Effector memory CD4-positive, alpha-beta T cell (primary cell): ENCODE results near the gene NRAS.
A peak's percentile ranks its signal among the peaks of the same experiment; 100 is the strongest.

Experiments
- DNase-seq, 3 donors: peaks; one replicate each; pipeline ENCODE4 v3.0.0-alpha.2; 2020
- H3K27ac ChIP-seq: 2 replicates; pipeline ENCODE4 v1.7.0; 2013; ENCODE audit warnings: mild to moderate bottlenecking, low read length, moderate library complexity; ENCODE audit not compliant: insufficient read depth, poor library complexity, severe bottlenecking
- H3K27me3 ChIP-seq: replicated peaks from 2 replicates; pipeline ENCODE4 v1.7.0; 2013; ENCODE audit warnings: mild to moderate bottlenecking, low read length; ENCODE audit not compliant: insufficient read depth, control insufficient read depth, poor library complexity, severe bottlenecking
- H3K36me3 ChIP-seq: 2 replicates; pipeline ENCODE4 v1.7.0; 2013; ENCODE audit warnings: mild to moderate bottlenecking, low read length, moderate library complexity; ENCODE audit not compliant: control insufficient read depth, insufficient read depth
- H3K4me1 ChIP-seq: 2 replicates; pipeline ENCODE4 v1.7.0; 2013; ENCODE audit warnings: low read length, mild to moderate bottlenecking; ENCODE audit not compliant: control insufficient read depth, insufficient read depth, poor library complexity, severe bottlenecking
- H3K4me3 ChIP-seq: 2 replicates; pipeline ENCODE4 v1.7.0; 2013; ENCODE audit warnings: low read length, low read depth, mild to moderate bottlenecking; ENCODE audit not compliant: insufficient read depth, poor library complexity, severe bottlenecking
- H3K9me3 ChIP-seq: 2 replicates; pipeline ENCODE4 v1.7.0; 2013; ENCODE audit warnings: mild to moderate bottlenecking, low read length, moderate library complexity; ENCODE audit not compliant: control insufficient read depth

Gene NRAS

GRCh38 chr1:114728553-114728952 lies 12.0 kb upstream of the NRAS start:
- no peak for DNase-seq
- H3K4me1 ChIP-seq, result no peaks in the 10 kb centered on the region
- no peaks in the 10 kb centered on the region for H3K9me3 ChIP-seq
- H3K36me3 ChIP-seq, result peaks cover 93% of the 10 kb centered on the region
- H3K4me3 ChIP-seq, result no peak overlapping the region
- H3K27ac ChIP-seq, result no peak overlapping the region
- H3K27me3 ChIP-seq, result no peaks in the 10 kb centered on the region

GRCh38 chr1:114725230-114725629 lies 8.7 kb upstream of the NRAS start:
- no peaks in the 10 kb centered on the region for H3K4me1 ChIP-seq
- no peak overlapping the region for H3K27ac ChIP-seq
- H3K4me3 ChIP-seq, result no peak overlapping the region
- no peak for DNase-seq
- no peaks in the 10 kb centered on the region for H3K27me3 ChIP-seq
- H3K36me3 ChIP-seq, result peaks cover 94% of the 10 kb centered on the region
- no peaks in the 10 kb centered on the region for H3K9me3 ChIP-seq

- Histone ChIP-seq H3K9me3 (no peaks in the 10 kb centered on the region), H3K36me3 (peaks cover 95% of the 10 kb centered on the region), H3K27me3 (no peaks in the 10 kb centered on the region), H3K4me1 (no peaks in the 10 kb centered on the region), H3K27ac (no peak overlapping the region), H3K4me3 (no peak overlapping the region)
- DNase-seq, result no peak
These were observed 7.3 kb upstream of the NRAS start for GRCh38 chr1:114723915-114724314.

DNA sequence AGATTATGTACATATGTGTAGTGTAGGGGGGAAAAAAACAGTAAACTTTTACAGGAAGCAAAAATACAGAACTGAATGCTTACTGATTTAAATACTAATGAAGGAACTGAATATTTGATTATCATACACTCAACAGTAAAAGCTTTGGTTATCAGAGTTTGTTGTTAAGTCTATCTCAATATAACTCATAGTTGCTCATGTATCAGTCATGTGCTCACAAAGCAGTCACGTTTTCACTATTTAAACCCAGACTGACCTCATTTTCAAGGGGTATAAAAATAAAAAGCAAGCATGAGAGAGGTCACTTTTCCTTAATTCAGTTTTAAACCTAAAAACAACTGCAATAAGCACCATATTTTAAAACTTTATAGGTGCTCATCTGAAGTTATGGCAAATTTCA lies 6.9 kb upstream of the NRAS start:
- Histone ChIP-seq H3K9me3 (no peaks in the 10 kb centered on the region), H3K27me3 (no peaks in the 10 kb centered on the region), H3K4me1 (no peaks in the 10 kb centered on the region), H3K36me3 (peaks cover 95% of the 10 kb centered on the region), H3K27ac (no peak overlapping the region), H3K4me3 (no peak overlapping the region)
- DNase-seq, result no peak

- H3K36me3 ChIP-seq, result peaks cover 77% of the 10 kb centered on the region
- H3K27ac ChIP-seq, result no peak overlapping the region
- H3K4me3 ChIP-seq, result no peak overlapping the region
- no peaks in the 10 kb centered on the region for H3K9me3 ChIP-seq
- peaks cover 10% of the 10 kb centered on the region for H3K4me1 ChIP-seq
- H3K27me3 ChIP-seq, result no peaks in the 10 kb centered on the region
- DNase-seq, result no peak
These were observed 3.9 kb upstream of the NRAS start for GRCh38 chr1:114720492-114720891.

GRCh38 chr1:114719424-114719787 lies 2.8 kb upstream of the NRAS start:
- no peak for DNase-seq
- Histone ChIP-seq H3K27ac (no peak overlapping the region), H3K27me3 (no peaks in the 10 kb centered on the region), H3K36me3 (peaks cover 66% of the 10 kb centered on the region), H3K4me1 (peaks cover 10% of the 10 kb centered on the region), H3K9me3 (no peaks in the 10 kb centered on the region), H3K4me3 (no peak overlapping the region)

DNA sequence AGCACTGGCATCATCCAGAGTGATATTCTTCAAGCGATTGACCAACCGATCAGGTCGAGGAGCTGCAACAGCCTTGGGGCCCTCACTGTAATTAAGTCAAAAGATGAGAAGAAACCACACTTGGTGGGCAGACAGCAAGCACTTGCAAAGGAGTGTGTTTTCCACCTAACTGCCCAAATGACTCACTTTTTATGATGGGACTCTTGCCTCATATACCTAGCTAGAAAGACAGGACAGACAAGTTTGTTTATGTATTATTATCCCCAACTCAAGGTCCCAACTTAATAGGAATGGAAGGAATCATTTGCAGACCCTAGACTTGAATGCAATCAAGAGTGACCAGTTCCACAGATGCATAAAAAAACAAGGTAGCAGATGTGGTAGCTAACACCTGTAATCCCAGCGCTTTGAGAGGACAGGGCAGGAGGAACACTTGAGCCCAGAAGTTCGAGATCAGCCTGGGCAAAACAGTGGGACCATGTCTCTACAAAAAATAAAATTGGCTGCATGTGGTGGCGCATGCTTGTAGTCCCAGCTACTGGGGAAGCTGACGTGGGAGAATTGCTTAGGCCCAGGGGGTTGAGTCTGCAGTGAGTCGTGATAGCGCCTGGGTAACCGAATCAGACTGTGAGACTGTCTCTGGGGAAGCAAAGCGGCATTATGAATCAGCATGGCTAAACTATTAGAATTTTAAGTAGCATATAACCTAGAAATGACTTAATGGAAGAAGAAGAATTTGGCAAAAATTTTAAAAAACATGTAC lies 2.3 kb upstream of the NRAS start:
- Histone ChIP-seq H3K4me1 (peaks cover 10% of the 10 kb centered on the region), H3K4me3 (no peak overlapping the region), H3K27me3 (no peaks in the 10 kb centered on the region), H3K36me3 (peaks cover 67% of the 10 kb centered on the region), H3K9me3 (no peaks in the 10 kb centered on the region), H3K27ac (no peak overlapping the region)
- DNase-seq, result no peak

DNA sequence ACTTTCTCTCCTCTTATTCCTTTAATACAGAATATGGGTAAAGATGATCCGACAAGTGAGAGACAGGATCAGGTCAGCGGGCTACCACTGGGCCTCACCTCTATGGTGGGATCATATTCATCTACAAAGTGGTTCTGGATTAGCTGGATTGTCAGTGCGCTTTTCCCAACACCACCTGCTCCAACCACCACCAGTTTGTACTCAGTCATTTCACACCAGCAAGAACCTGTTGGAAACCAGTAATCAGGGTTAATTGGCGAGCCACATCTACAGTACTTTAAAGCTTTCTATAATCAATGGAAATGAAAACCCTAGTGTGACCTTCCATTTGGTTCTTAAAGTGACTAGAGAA lies 643 bp downstream of the NRAS start:
- no peak for DNase-seq
- peaks cover 60% of the 10 kb centered on the region for H3K36me3 ChIP-seq
- H3K9me3 ChIP-seq, result no peaks in the 10 kb centered on the region
- peak overlapping the region; percentile 78 for H3K4me3 ChIP-seq
- peak overlapping the region; percentile 96 for H3K27ac ChIP-seq
- peaks cover 10% of the 10 kb centered on the region for H3K4me1 ChIP-seq
- no peaks in the 10 kb centered on the region for H3K27me3 ChIP-seq

GRCh38 chr1:114712977-114713376 lies 3.6 kb downstream of the NRAS start:
- DNase-seq, result no peak
- peaks cover 10% of the 10 kb centered on the region for H3K4me1 ChIP-seq

DNA sequence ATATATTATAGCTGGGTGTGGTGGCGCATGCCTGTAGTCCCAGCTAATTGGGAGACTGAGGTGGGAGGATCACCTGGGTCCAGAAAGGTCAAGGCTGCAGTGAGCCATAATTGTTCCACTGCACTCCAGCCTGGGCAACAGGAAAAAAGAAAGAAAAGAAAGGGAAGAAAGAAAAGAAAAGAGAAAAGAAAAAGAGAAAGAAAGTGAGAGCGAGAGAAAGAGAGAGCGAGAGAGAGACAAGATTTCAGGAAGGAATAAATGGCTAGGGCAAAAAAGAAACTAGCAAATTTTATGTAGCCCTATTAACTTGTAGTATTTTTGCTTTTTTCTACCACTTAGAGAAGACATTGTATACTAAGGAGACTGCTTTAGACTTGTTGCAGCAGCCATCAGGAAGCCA lies 6.2 kb downstream of the NRAS start:
- Histone ChIP-seq H3K27ac (no peak overlapping the region), H3K4me1 (no peaks in the 10 kb centered on the region), H3K36me3 (peaks cover 72% of the 10 kb centered on the region), H3K4me3 (no peak overlapping the region), H3K9me3 (no peaks in the 10 kb centered on the region), H3K27me3 (no peaks in the 10 kb centered on the region)
- DNase-seq, result no peak

More at GRCh38 chr1:114712977-114713376, 3.6 kb downstream of the NRAS start:
- Histone ChIP-seq H3K4me3 (no peak overlapping the region), H3K27me3 (no peaks in the 10 kb centered on the region), H3K36me3 (peaks cover 56% of the 10 kb centered on the region), H3K27ac (no peak overlapping the region), H3K9me3 (no peaks in the 10 kb centered on the region)
